ENCODE measurements around the gene LDLRAD4. TPM values are rescaled to one million over a fixed set of nuclear protein-coding genes. Genes with fewer than 3 reads are reported as not detected.
"Not testable (repeated sequence)": the region's sequence is repeated elsewhere in the genome, so short reads cannot be mapped to it uniquely, and the experiment has no call there.

LDLRAD4 gene
- total RNA-seq, 1 donor from 2014 or later, result 6.7 TPM

DNA sequence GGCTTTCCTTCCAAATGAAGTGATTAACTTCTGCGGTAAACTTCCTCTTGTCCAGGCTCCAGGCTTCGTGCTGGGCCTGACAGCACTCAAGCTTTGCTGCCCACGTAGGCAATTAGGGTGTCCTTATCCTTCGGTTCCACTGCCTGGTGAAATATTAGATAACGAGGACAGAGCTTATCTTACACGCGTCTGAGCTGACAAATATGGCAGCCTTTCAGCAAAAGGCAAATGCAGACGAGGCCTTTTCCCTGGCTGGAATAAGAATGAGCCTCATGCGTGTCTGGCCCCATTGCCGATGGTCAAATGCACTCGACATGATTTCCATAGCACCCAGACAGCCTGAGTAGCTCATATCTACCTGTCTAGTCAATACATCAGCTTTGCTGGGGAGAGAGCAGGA lies 366.3 kb downstream of the LDLRAD4 start:
- no peak for DNase-seq (ENCODE audit: low read depth in 2 of 2)

DNA sequence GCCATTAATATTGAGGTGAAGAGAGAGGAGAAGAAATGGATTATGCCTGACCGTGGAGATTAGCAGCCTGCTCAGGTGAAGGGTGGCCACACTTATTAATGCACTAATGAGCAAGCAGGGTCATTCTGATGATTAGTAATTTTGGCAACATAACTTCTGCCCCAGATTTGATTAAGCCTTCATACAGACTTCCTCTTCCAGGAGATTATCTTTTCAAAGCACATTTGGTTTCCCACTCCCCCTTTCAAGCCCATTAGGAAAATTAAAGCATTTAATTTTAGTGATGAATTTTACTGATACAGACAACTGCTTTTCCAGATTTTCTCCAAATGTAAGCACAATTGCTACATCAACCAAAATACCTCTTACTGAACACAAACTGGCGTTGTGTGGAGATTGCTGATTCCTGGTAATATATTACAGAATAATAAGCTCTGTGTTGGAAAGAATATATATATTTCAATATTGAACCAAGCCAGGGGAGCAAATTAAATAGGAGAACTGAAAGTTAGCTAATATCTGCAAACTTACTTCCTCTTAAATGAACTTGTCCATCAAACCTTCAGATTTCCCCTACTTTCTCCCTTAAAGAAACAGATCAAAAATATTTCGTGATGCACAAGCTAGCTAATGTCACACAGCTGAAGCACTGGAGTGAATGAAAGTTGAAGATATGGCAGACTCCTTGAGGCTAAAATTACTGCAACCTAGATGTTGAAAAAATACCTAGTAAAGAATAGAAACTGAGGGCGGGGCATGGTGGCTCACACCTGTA lies 367.0 kb downstream of the LDLRAD4 start:
- DNase-seq (ENCODE audit: low read depth in 2 of 2), result no peak

DNA sequence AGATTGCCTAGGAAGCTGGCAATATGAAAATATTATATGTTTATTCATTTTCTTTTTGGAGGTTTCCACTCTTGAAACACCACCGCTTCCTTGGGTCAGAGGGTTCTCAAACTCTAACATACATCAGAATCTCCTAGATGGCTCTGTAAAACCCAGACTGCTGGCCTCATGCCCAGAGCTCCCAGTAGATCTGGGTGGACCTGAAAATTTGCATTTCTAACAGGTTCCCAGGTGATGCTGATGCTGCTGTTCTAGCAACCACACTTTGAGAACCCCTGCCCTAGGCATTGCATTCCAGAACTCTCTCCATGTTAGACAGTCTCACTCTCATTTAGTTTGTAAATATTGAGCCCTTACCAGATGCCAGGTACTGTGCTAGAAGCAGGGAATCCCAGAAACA lies 368.4 kb downstream of the LDLRAD4 start:
- DNase-seq (ENCODE audit: low read depth in 2 of 2), result no peak

DNA sequence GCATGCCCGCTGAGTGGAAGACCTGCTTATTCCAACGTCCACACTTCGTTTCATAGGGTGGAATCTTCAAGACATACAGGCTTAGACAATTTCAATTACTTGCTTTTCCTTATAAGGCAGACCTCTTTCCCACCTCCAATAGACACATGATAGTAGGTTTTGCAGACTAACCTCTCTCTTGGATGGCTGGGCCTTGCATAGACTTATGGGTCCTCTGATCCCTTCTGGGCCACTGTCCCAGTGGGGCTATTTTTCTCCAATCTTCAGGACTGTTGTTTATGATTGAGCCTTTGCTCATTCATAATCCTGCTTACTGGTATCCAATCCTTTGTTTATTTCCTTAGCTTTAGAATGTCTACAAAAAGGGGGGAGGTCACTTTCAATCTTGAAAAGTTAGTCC lies 368.9 kb downstream of the LDLRAD4 start:
- DNase-seq (ENCODE audit: low read depth in 2 of 2), result no peak

DNA sequence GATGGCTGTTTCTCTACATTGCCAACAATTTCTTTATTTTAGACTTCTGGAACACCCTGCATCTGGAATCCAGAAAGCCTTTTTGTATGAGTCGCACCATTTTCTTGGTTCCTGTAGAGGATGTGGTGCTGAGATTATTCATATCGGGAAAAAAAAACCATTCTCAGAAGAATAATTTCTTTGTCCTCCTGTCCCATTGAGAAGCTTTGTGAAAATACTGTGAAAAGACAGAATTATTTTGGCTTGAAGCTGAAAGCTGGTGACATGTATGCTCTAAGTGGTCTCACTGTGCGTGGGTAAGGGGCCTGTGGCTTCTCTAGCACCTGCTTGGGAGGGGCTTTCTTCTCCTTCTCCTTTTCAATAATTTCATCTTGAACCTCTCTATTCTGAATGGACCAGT lies 369.4 kb downstream of the LDLRAD4 start:
- no peak for DNase-seq (ENCODE audit: low read depth in 2 of 2)

DNA sequence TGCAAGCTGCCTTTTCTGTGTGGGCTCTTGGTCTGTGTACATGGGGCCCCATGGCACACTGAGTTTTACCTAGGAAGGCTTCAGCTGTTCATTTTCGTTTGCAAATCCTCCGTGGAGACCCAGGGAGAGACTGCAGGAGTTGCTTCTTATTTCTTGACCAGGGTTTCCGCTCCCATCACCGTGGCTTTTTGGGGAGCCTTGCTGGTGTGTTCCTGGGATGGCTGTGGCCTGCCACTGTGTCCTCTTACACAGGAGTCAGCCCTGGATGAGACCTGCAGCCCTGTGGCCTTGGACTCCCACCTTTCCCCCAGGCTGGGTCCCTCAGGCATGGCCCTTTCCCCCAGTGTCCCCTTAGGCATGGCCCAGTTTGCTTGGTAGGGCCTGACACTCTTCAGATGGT lies 370.8 kb downstream of the LDLRAD4 start:
- DNase-seq (ENCODE audit: low read depth in 2 of 2), result no peak

DNA sequence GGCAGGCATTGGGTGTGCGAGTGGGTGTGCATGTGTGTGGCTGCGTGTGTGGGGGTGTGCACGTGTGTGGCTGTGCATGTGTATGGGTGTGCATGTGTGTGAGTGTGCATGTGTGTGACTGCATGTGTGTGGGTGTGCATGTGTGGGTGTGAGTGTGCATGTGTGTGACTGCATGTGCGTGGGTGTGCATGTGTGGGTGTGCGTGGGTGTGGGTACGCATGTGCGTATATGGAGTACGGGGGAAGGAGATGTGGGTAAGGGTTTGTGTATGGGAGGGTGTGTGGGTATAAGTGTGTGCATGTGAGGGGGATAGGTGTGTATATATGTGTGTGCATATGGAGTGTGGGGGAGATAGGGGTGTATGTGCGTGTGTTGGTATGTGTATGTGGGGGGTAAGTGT lies 371.4 kb downstream of the LDLRAD4 start:
- no peak for DNase-seq (ENCODE audit: low read depth in 2 of 2)

DNA sequence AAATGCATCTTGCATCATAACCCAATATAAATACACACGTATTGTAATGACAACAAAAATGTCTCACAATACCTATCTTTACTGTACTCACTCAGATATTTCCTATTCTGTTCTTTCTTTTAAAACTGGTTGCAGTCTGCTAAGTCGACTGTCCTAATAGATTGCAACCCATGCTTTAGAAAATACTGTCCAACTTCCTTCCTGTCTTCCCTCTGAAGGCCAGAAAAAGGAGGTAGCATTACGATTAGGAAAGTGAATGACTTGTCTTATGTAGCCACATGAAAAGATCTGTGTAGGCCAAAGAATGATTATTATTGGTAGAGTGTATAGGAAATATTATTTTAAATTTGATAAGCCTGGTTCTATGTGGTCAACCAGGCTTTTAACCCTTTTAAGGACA lies 373.7 kb downstream of the LDLRAD4 start:
- DNase-seq (ENCODE audit: low read depth in 2 of 2), result no peak

DNA sequence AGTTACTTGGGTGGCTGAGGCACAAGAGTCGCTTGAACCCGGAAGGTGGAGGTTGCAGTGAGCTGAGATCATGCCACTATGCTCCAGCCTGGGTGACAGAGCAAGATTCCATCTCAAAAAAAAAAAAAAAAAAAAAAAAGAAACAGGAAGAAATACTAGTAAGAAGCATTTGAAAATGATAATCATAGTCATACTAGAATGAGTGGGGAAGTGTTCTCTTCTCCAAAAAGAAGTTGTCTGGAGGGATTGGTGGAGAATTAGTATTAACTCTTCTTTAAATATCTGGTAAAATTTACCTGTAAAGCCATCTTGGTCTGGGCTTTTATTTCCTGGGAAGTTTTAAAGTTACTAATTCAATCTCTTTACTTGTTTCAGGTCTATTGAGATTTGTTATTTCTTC lies 376.0 kb downstream of the LDLRAD4 start:
- DNase-seq (ENCODE audit: low read depth in 2 of 2), result no peak

DNA sequence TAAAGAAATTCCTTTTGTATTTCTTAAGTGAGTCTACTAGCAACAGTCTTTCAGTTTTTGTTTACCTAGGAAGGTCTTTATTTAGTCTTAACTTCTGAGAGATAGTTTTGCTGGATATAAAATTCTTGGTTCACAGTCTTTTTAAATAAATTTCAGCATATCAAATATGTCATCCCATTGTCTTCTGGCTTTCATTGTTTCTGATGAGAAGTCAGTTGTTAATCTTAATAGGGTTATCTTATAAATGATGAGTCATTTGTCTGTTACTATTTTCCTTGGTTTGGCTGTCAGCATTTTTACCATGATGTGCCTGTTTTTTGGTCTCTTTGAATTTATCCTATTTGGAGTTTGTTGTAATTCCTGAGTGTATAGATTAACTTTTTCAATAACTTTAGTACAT lies 378.5 kb downstream of the LDLRAD4 start:
- DNase-seq (ENCODE audit: low read depth in 2 of 2), result no peak

DNA sequence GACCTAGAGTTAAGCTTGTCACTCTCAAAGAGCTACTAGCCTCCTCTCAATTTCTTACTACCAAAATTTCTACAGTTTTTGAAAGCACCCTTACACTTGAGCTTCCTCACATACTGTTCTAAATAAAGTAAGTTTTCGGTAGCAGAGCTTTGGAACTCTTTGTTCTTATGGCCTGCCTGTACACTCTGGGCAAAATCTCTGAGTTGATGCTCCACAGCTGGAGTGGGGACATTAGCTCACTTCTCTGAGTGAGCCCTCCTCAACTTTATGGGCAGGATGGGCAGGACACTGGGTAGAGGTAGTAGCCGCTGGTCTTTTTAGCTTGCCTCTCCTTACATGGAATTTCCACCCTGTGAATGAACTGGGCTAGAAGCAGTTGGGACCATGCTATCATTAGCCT lies 380.0 kb downstream of the LDLRAD4 start:
- DNase-seq (ENCODE audit: low read depth in 2 of 2), result no peak

DNA sequence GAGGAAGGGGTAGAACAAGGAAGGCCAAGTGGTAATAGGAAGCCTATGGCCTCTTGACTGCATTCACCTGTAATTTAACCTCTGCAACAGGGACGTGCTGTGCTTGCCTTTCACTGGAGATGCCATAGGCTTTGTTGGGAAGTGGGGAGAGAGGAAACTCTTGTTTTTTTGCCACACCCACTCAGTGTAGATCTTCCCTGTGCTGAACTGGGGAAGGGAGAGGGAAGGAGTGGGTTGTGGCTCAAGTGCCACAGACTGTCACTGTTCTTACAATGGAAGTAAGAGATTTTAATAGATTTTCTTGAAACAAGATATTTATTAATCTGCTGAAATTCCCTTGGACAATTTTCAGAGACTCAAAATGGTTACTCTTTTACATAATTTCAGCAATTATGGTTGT lies 380.5 kb downstream of the LDLRAD4 start:
- no peak for DNase-seq (ENCODE audit: low read depth in 2 of 2)

DNA sequence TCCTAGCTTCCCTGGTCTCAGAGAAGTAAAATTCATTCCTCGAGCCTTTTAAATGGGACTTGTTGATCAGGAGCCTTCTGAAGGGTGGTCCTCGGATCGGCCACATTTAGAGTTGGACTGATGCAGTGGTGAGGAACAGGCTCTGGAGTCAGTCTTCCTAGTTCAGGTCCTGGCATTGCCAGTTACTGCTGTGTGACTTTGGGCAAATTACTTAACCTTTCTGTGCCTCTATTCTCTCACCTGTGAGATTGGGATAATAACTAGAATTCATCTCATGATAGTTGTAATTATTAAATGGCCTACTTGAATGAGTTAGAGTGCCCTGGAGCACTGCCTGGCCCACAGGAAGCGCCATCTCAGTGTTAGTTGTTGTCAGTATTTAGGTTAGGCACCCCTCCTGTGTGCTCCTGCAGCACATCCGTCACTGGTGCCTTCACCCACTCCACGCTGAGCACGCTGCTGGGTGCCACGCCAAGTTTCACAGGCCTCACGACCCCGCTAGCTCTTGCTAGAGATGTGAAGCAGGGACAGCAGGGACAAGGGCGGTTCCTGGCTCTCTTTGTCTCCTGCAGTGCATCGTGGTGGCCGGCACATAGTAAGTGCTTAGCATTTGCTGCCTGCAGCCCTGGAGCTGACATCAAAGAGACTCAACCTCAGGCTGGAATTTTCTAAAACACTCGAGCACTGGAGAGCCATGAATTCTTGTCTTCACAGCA lies 384.9 kb downstream of the LDLRAD4 start:
- DNase-seq (ENCODE audit: low read depth in 2 of 2), result no peak

DNA sequence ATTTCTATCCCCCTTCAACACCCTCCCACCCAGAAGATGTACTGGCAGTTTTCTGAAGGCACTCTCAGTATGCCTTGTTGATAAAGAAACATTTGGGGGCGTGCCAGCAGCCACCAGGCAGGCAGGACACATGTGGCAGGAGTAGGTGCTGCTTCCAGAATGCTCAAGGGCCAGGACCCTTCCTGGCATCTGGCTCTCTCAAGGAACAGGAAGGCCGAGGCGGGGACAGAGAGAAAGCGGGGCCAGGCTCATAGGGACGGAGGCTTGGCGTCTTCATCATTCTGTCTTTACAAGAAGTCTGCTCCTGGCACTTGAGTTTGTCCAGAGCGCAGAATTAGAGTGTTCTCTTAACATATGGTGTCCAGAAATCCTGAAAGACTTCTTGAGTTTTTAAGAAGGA lies 386.2 kb downstream of the LDLRAD4 start:
- no peak for DNase-seq (ENCODE audit: low read depth in 2 of 2)

DNA sequence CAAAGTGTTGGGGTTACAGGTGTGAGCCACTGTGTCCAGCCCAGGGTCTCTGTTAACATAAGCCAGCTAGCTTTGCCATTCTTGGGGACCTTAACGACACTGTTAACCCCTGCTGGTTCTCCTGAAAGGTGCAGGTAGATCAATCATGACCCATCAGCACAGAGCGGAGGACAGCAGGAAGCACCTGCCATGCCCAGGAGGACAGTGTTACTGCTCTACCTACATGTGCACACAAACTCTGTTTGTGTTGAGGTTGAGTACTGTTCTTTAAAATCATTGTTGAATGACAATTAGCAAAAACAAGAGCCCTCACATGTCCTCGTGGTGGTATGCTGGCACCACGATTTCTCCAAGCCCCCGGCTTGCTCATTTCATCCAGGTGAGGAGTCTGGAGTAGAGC lies 386.9 kb downstream of the LDLRAD4 start:
- no peak for DNase-seq (ENCODE audit: low read depth in 2 of 2)

DNA sequence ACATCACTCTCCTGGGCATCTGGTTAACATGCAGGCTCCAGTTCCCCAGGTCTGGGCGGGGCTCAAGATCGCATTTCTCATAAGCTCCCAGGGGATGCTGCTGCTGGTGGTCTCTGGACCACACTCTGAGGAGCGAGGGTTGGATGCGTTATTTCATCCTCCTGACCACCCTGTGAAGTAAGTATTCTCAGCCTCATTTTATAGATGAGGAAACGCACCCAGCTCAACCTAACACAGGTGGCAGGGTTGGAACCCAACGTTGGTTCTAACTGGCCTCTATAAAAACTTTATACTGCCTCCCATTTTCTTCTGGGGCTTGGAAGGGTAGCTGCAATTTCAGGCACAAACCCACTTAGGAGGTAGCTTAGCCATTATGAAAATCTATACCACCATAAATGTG lies 387.3 kb downstream of the LDLRAD4 start:
- no peak for DNase-seq (ENCODE audit: low read depth in 2 of 2)

DNA sequence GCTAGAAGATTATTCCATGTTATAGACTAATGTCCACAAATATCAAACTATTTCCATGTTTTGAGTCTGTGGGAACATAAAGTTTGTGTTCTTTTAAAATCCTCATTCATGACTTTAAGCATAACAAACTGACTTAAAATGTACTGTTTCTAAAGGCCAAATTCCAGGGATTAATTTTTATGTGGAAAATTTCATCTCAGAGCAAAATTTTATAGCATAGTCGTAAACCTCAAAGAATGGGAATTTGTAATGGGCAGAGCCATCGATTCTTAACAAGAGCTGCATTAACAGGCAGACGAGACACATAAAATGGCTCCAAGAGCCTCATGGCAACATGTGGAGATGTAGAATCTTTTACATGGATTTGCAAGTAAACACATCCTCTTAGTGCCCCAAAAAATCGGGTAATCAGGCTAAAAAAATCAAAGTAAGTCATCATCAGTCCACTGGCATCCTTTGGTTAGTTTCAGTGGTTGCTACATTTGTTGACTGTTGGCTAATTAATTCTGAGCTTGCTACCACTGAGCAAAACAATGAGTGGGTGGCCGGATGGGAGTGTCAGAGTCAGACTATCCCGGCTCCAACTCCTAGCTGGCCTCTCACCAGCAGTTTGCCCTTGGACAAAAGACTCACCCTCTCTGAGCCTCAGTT lies 388.2 kb downstream of the LDLRAD4 start:
- DNase-seq (ENCODE audit: low read depth in 2 of 2), result no peak

DNA sequence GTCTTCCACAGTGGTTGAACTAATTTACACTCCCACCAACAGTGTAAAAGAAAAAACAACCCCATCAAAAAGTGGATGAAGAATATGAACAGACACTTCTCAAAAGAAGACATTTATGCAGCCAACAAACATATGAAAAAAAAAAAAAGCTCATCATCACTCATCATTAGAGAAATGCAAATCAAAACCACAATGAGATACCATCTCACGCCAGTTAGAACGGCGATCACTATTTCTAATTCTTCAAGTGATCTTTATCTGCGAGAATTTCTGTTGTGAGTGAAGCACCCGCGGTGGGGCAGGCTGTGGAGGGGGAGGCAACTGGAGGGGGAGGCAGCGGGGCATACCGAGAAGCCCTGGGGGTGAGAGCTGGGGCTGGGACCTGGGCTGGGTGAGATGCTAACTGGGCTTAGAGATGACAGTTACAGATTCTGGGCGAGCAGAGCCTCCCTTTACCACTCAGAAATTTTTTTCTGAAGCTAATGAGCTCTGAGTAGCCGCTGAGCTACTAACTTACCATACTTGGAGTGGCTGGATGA lies 389.5 kb downstream of the LDLRAD4 start:
- not testable (repeated sequence) for DNase-seq (ENCODE audit: low read depth in 2 of 2)

DNA sequence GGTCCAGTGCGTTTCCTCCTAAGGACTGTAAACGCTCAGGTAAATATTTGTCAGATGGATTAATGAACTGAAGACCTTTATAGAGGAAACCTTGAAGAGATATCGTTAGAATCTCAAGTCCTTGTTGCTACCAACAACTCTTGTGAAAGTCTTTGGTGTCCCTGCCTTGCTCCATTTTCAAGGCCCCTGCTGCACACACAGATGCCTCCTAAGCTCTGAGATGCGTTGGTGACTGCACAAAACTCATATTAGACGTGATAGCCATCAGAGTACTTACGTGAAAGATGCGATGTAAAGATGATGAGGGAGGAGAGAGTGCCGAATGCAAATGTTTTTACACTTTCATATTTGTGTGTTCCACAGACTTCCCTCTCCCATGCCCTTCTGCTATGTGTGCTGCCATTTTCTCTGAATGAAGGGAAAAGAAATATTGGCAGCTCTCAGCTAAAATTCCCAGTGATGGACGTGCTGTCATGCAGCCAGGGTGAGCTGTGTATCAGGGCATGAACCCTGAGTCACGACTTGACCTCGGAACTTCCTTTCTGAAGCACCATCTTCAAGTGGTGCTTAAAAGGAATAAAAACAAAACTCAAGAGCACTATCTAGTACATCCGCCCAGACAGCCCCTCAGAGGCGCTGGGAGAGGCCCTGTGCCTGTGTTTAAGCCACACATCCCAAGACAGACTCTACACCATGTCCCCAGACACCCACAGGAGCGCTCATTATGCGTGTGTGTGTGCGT lies 390.4 kb downstream of the LDLRAD4 start:
- no peak for DNase-seq (ENCODE audit: low read depth in 2 of 2)

DNA sequence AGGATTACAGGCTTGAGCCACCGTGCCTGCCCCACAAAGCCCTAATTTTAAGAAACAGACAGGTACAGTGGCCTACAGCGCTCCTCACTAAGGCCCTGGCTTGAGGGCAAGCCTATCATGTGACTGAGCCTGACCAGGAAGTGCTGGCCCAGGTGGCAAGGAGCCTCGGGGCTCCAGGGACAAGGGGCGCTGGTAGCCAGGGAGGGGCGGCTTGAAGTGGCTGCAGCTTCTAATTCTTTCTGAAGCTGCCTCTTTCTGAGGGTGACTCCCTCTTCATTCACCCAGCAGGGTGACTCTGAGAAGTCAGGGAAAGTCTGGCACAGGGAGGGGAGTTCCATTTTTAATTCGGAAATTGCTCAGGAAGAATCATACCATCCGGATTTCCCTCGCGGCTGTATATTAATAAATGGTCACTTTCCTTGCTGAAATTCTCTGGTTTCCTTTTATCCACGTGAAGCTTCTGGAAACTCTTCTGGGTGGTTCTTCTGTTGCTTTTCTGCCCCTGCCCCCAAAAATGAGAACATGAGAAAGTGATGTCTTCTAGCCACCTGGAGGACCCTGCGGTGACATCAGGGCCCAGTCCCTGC lies 392.1 kb downstream of the LDLRAD4 start:
- no peak for DNase-seq (ENCODE audit: low read depth in 2 of 2)

DNA sequence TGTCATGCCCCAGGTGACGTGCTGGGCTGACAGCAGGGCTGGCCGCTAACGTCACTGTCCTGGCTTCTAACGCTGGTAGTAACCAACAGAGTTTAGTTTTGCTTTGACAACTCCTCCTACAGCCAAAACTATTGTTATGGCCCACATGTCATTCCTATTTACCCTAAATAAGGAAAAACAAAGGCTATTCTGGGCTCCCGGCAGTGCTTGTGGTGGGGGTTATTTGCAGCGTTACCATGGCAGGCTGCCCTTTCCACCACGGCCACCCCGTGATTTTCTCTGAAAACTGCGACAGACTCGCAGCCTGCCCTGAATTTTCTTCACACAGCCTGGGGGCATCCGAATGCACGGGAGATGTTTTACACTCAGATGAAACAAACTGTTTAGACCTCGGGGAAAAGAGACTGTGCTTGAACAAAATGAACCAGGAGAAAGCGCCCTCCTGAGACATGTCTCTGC lies 392.6 kb downstream of the LDLRAD4 start:
- peak; percentile 81 to 93 for DNase-seq (ENCODE audit: low read depth in 2 of 2)
